Activated CD4-positive, alpha-beta T cell treated with anti-CD3 and anti-CD28 coated beads, Interleukin-2, amount 10 ng/mL, durations not matched to agents 24 days and 14 days (primary cell): ENCODE data around the gene DPEP2. TPM values are rescaled to one million over a fixed set of nuclear protein-coding genes. Genes with fewer than 3 reads are reported as not detected.
"Not testable (repeated sequence)": the region's sequence is repeated elsewhere in the genome, so short reads cannot be mapped to it uniquely, and the experiment has no call there.

Experiments
- DNase-seq: peaks from one replicate; pipeline ENCODE4 v3.0.0; 2022
- H3K27ac Mint-ChIP-seq: one replicate; pipeline ENCODE4 v1.8.0; 2022; ENCODE audit warnings: mild to moderate bottlenecking, mixed read lengths
- H3K27me3 Mint-ChIP-seq: one replicate; pipeline ENCODE4 v1.8.0; 2022; ENCODE audit warnings: mixed read lengths
- H3K36me3 Mint-ChIP-seq: one replicate; pipeline ENCODE4 v1.8.0; 2022; ENCODE audit warnings: low read depth, mild to moderate bottlenecking, mixed read lengths
- H3K4me1 Mint-ChIP-seq: one replicate; pipeline ENCODE4 v1.8.0; 2021; ENCODE audit warnings: mixed read lengths
- H3K4me3 Mint-ChIP-seq: one replicate; pipeline ENCODE4 v1.8.0; 2022; ENCODE audit warnings: mild to moderate bottlenecking, moderate library complexity, mixed read lengths
- H3K9me3 Mint-ChIP-seq: one replicate; pipeline ENCODE4 v1.8.0; 2021; ENCODE audit warnings: mixed read lengths
- intact Hi-C: fragments of 100-400 bp; cut with micrococcal nuclease; formaldehyde crosslinking; loops from one replicate; pipeline ENCODE4 v1.15.1; 2023
- total RNA-seq: library from RNA; stranded (reverse); gene quantifications from 2 replicates; pipeline ENCODE4 v1.2.3, GENCODE V29; 2022

DPEP2 gene
- total RNA-seq, 1 donor from 2014 or later = 1.7 TPM

DNA sequence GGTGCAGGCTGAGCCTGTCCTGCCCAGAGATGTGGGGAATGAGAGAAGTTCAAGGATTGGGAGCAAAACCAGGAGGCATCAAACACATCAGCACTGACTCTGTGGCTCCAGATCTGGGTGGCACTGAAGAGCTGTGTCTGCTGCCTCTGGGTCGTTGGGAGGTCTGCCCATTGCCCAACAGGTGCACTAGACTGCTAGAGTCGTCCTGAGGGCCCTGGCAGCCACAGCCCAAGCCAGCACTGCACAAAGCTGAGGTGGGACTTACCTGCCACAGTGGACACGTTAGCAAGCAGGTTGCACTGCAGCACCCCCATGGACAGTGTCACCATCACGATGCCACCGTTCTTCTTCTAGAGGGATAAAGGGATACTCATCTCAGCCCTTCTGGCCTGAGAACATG is 22.3 kb downstream of the DPEP2 start:
- Mint-ChIP-seq H3K27me3 (peaks cover 6% of the 10 kb centered on the region), H3K4me1 (no peaks in the 10 kb centered on the region), H3K9me3 (no peaks in the 10 kb centered on the region), H3K27ac (no peak overlapping the region), H3K4me3 (no peak overlapping the region), H3K36me3 (no peaks in the 10 kb centered on the region)
- DNase-seq = no peak
- intact Hi-C loops = no loop called here

- no peaks in the 10 kb centered on the region for H3K36me3 Mint-ChIP-seq
- intact Hi-C loops = no loop called here
- H3K27ac Mint-ChIP-seq = no peak overlapping the region
- no peak for DNase-seq
- peaks cover 6% of the 10 kb centered on the region for H3K27me3 Mint-ChIP-seq
- H3K9me3 Mint-ChIP-seq = no peaks in the 10 kb centered on the region
- H3K4me3 Mint-ChIP-seq = no peak overlapping the region
- no peaks in the 10 kb centered on the region for H3K4me1 Mint-ChIP-seq
These were observed 23.1 kb downstream of the DPEP2 start for GRCh38 chr16:67976205-67976604.

- Mint-ChIP-seq H3K9me3 (no peaks in the 10 kb centered on the region), H3K4me3 (no peak overlapping the region), H3K36me3 (no peaks in the 10 kb centered on the region), H3K27me3 (peaks cover 6% of the 10 kb centered on the region), H3K4me1 (no peaks in the 10 kb centered on the region), H3K27ac (no peak overlapping the region)
- DNase-seq = no peak
- intact Hi-C loops = no loop called here
These were observed 23.8 kb downstream of the DPEP2 start for GRCh38 chr16:67975321-67976105.

DNA sequence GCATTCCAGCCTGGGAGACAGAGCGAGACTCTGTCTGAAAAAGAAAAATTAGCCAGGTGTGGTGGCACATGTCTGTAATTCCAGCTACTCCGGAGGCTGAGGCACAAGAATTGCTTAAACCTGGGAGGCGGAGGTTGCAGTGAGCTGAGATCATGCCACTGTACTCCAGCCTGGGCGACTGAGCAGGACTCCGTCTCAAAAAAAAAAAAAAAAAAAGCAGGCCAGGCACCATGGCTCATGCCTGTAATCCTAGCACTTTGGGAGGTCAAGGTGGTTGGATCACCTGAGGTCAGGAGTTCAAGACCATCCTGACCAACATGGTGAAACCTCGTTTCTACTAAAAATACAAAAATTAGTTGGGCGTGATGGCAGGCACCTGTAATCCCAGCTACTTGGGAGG is 27.0 kb downstream of the DPEP2 start:
- H3K4me3 Mint-ChIP-seq, intact Hi-C loops, DNase-seq, H3K36me3 Mint-ChIP-seq, H3K9me3 Mint-ChIP-seq, H3K27me3 Mint-ChIP-seq, H3K27ac Mint-ChIP-seq: not testable (repeated sequence)
- H3K4me1 Mint-ChIP-seq = peaks cover 11% of the 10 kb centered on the region

GRCh38 chr16:67971111-67971510 is 28.2 kb downstream of the DPEP2 start:
- no peak overlapping the region for H3K27ac Mint-ChIP-seq
- peaks cover 20% of the 10 kb centered on the region for H3K4me1 Mint-ChIP-seq
- H3K27me3 Mint-ChIP-seq = peaks cover 3% of the 10 kb centered on the region
- no peak overlapping the region for H3K4me3 Mint-ChIP-seq
- no peaks in the 10 kb centered on the region for H3K9me3 Mint-ChIP-seq
- no peak for DNase-seq
- intact Hi-C loops = no loop called here
- no peaks in the 10 kb centered on the region for H3K36me3 Mint-ChIP-seq

DNA sequence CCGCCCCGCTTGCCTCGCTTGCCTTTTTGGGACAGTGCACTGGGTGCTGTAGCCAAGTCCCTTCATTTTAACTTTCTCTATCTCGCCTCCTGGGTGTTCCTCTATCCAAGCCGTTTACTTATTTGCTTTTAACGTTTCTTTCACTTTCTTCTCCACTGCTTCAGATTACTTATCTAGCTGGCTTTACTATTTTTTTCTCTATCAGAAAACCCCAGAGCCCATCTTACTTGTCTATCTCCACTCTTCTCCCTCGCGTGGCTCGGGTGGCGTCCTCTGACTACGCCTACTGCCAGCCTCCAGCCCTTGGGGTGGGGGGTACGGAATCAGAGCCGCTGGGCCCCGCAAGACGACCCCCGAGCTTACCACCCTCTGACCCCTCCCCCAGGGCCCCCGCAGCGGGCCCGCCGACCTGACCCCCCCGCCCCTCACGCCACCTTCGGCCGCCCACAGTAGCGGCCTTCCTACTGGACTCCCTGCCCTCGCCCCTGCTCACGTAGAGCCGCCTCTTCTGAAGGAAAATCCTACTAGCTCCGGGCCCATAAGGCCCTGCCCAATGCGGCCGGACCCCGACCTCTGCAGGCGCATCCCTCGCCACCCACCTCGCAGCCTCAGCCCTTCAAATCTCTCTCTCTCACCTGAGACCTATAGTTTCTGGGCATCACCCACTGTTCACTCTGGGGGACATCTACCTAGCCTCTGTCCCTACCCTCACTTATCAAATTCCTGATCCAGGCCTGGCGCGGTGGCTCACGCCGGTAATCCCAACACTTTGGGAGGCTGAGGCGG is 29.8 kb downstream of the DPEP2 start:
- Mint-ChIP-seq H3K36me3 (no peaks in the 10 kb centered on the region), H3K27me3 (peaks cover 3% of the 10 kb centered on the region), H3K4me1 (peaks cover 22% of the 10 kb centered on the region), H3K4me3 (peak overlapping the region; percentile 97), H3K27ac (peak overlapping the region; percentile 92), H3K9me3 (no peaks in the 10 kb centered on the region)
- no peak for DNase-seq
- intact Hi-C loops = loop anchor here (2.0 kb wide), 2 partner anchors 15 to 53 kb away; partner anchors contain the start of genes DDX28 and DUS2

GRCh38 chr16:67968400-67969253 is 30.7 kb downstream of the DPEP2 start, which contains the start of gene SLC12A4:
SLC12A4 (minus strand) TSS chr16:67968637; CDS start chr16:67968553, 84 bp downstream.
- Mint-ChIP-seq H3K9me3 (no peaks in the 10 kb centered on the region), H3K4me3 (peak within 1 kb of the TSS; percentile 97), H3K4me1 (peaks cover 24% of the 10 kb centered on the region), H3K27me3 (peaks cover 2% of the 10 kb centered on the region), H3K36me3 (no peaks in the 10 kb centered on the region), H3K27ac (peak within 1 kb of the TSS; percentile 95)
- DNase-seq = peak; percentile 98
- intact Hi-C loops = loop anchor here (1.0 to 2.0 kb wide), 6 partner anchors 16 to 162 kb away; partner anchors contain the start of genes DDX28, DUS2, PSKH1 and RANBP10

DNA sequence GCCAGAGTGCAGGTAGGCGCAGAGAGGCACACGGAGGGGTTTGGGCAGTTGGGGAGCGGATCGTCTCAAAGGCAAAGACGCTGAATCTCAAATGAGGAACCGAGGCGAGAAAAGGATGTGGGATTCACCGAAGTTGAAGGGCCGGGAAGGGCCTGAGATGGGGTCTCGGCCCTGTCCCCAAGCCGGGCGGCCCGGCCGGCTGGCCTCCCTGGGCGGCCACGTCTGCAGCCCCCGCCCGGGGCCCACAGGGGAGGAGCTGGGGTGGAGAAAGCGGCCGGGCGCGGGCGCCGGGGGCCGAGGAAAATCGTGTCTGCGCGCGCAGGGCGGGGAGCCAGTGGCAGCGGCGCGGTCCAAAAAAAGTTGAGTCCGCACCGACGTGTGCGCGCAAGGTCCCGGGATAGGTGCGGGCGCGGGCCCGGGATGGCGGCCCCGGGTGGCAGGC is 31.3 kb downstream of the DPEP2 start:
- no peaks in the 10 kb centered on the region for H3K9me3 Mint-ChIP-seq
- peaks cover 2% of the 10 kb centered on the region for H3K27me3 Mint-ChIP-seq
- H3K27ac Mint-ChIP-seq = peak overlapping the region; percentile 95
- intact Hi-C loops = loop anchor here (1.0 to 2.0 kb wide), 6 partner anchors 17 to 162 kb away; partner anchors contain the start of genes DDX28, DUS2, PSKH1 and RANBP10
- H3K36me3 Mint-ChIP-seq = no peaks in the 10 kb centered on the region
- peak overlapping the region; percentile 97 for H3K4me3 Mint-ChIP-seq
- peak; percentile 87 for DNase-seq
- H3K4me1 Mint-ChIP-seq = peaks cover 24% of the 10 kb centered on the region

DNA sequence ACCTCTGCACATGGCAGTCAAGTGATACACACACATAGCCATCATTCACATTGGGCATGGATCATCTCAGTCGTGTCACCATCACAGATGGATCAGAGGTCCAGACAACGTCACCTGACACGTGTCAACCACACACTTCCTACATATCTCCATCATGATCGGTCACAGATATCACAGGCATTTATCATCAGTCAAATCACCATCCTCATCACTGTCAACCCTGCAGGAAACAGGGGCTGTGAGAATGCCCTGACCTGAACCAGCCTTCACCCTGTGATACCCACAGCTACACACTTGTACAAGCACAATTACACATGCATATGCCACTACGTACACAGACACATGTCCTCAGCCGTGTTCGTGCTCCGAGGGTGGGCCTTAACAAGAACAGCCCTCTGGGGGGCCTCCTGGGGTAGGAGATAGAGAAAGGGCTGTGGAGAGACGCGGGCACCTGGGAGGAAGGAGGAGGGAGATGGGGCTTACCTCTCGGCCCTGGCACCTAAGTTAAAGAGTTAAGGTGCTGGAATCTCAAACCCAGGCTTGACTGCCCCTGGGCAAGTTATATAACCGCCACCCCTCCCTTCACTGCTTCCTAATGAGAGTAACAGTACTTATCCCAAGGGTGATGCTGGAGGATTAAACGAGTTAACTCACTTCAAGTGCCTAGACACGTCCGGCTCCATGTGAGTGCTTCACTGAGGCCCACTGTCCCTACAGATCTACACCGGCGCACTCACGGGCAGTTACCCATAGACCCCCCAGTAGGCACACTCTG is 31.9 kb downstream of the DPEP2 start:
- peak; percentile 71 for DNase-seq
- H3K36me3 Mint-ChIP-seq = peaks cover 3% of the 10 kb centered on the region
- H3K4me1 Mint-ChIP-seq = peaks cover 24% of the 10 kb centered on the region
- H3K9me3 Mint-ChIP-seq = no peaks in the 10 kb centered on the region
- H3K27me3 Mint-ChIP-seq = no peaks in the 10 kb centered on the region
- H3K4me3 Mint-ChIP-seq = peak overlapping the region; percentile 97
- H3K27ac Mint-ChIP-seq = peak overlapping the region; percentile 95
- intact Hi-C loops = no loop called here

- Mint-ChIP-seq H3K27ac (peak overlapping the region; percentile 95), H3K27me3 (no peaks in the 10 kb centered on the region), H3K4me3 (peak overlapping the region; percentile 97), H3K36me3 (peaks cover 9% of the 10 kb centered on the region), H3K4me1 (peaks cover 24% of the 10 kb centered on the region), H3K9me3 (no peaks in the 10 kb centered on the region)
- DNase-seq = no peak
- intact Hi-C loops = no loop called here
These were observed 32.6 kb downstream of the DPEP2 start for GRCh38 chr16:67966549-67967182.

- H3K27ac Mint-ChIP-seq = peak overlapping the region; percentile 41
- intact Hi-C loops = no loop called here
- DNase-seq = no peak
- peaks cover 16% of the 10 kb centered on the region for H3K36me3 Mint-ChIP-seq
- H3K4me3 Mint-ChIP-seq = no peak overlapping the region
- no peaks in the 10 kb centered on the region for H3K27me3 Mint-ChIP-seq
- H3K9me3 Mint-ChIP-seq = no peaks in the 10 kb centered on the region
- peaks cover 24% of the 10 kb centered on the region for H3K4me1 Mint-ChIP-seq
These were observed 33.4 kb downstream of the DPEP2 start for GRCh38 chr16:67965668-67966548.
